ENCODE data around the gene SPRED1. TPM values are rescaled to one million over a fixed set of nuclear protein-coding genes. Genes with fewer than 3 reads are reported as not detected.

Gene SPRED1
- total RNA-seq, 1 donor from 2014 or later = 9.4 TPM

- intact Hi-C loops (cut with DNase I) = no loop called here
- Histone ChIP-seq H3K27me3 (no peaks in the 10 kb centered on the region), H3K9me3 (no peaks in the 10 kb centered on the region), H3K27ac (peak overlapping the region in 1 of 2 donors; percentile 6), H3K36me3 (no peaks in the 10 kb centered on the region), H3K4me3 (no peak overlapping the region), H3K4me1 (peaks cover 0 to 9% of the 10 kb centered on the region in 2 donors)
- TF ChIP-seq, protein P1, sequence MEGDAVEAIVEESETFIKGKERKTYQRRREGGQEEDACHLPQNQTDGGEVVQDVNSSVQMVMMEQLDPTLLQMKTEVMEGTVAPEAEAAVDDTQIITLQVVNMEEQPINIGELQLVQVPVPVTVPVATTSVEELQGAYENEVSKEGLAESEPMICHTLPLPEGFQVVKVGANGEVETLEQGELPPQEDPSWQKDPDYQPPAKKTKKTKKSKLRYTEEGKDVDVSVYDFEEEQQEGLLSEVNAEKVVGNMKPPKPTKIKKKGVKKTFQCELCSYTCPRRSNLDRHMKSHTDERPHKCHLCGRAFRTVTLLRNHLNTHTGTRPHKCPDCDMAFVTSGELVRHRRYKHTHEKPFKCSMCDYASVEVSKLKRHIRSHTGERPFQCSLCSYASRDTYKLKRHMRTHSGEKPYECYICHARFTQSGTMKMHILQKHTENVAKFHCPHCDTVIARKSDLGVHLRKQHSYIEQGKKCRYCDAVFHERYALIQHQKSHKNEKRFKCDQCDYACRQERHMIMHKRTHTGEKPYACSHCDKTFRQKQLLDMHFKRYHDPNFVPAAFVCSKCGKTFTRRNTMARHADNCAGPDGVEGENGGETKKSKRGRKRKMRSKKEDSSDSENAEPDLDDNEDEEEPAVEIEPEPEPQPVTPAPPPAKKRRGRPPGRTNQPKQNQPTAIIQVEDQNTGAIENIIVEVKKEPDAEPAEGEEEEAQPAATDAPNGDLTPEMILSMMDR (IDR thresholded peaks at IDR 0.05) = no peak
- DNase-seq (ENCODE audit: low spot score in 2 of 2) = no peak
Observed at GRCh38 chr15:38316311-38316710, 63.7 kb downstream of the SPRED1 start.

- TF ChIP-seq, protein P1 (IDR thresholded peaks at IDR 0.05) = no peak
- H3K4me1 ChIP-seq = peaks cover 0 to 9% of the 10 kb centered on the region in 2 donors
Observed at GRCh38 chr15:38320181-38320580, 67.5 kb downstream of the SPRED1 start.

DNA sequence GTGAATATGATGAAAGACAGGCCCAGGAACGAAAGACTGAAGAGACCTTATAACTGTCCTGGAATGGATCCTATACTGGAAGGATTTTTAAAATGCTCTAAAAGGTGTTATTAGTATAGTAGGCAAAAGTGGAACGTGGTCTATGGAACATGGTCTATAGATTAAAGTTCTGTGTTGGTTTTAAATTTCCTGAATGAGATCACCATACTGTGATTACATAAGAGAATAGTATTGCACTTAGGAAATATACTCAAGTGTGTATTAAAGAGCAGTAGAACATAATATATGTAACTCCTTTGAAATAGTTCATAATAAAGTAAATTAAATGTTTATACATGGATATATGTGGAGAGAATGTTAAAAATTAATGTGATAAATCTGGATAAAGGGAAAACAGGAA, 68.2 kb downstream of the SPRED1 start:
- TF ChIP-seq, protein P1 (IDR thresholded peaks at IDR 0.05) = no peak
- Histone ChIP-seq H3K4me1 (peaks cover 0 to 7% of the 10 kb centered on the region in 2 donors), H3K4me3 (no peak overlapping the region), H3K27ac (no peak overlapping the region), H3K27me3 (no peaks in the 10 kb centered on the region), H3K36me3 (no peaks in the 10 kb centered on the region), H3K9me3 (no peaks in the 10 kb centered on the region)
- no peak for DNase-seq (ENCODE audit: low spot score in 2 of 2)
- intact Hi-C loops (cut with DNase I) = loop anchor here (5.0 kb wide), 1 partner anchor 69 kb away; the partner anchor contains the start of gene SPRED1

More at GRCh38 chr15:38320181-38320580, 67.5 kb downstream of the SPRED1 start:
- DNase-seq (ENCODE audit: low spot score in 2 of 2) = no peak
- intact Hi-C loops (cut with DNase I) = loop anchor here (5.0 kb wide), 1 partner anchor 68 kb away; the partner anchor contains the start of gene SPRED1
- H3K27me3 ChIP-seq = no peaks in the 10 kb centered on the region
- H3K4me3 ChIP-seq = no peak overlapping the region
- no peak overlapping the region for H3K27ac ChIP-seq
- H3K9me3 ChIP-seq = no peaks in the 10 kb centered on the region
- no peaks in the 10 kb centered on the region for H3K36me3 ChIP-seq

- intact Hi-C loops (cut with DNase I) = loop anchor here (5.0 kb wide), 1 partner anchor 72 kb away; the partner anchor contains the start of gene SPRED1
- TF ChIP-seq, protein P1 (IDR thresholded peaks at IDR 0.05) = no peak
- H3K27ac ChIP-seq = no peak overlapping the region
Observed at GRCh38 chr15:38323895-38324294, 71.3 kb downstream of the SPRED1 start.

GRCh38 chr15:38324939-38325647, 72.5 kb downstream of the SPRED1 start:
- no peak overlapping the region for H3K4me3 ChIP-seq
- H3K27ac ChIP-seq = peak overlapping the region in 1 of 2 donors; percentile 36
- intact Hi-C loops (cut with DNase I) = loop anchor here (5.0 kb wide), 1 partner anchor 73 kb away; the partner anchor contains the start of gene SPRED1
- H3K36me3 ChIP-seq = peaks cover 0 to 9% of the 10 kb centered on the region in 2 donors
- H3K9me3 ChIP-seq = no peaks in the 10 kb centered on the region
- no peak for DNase-seq (ENCODE audit: low spot score in 2 of 2)
- no peaks in the 10 kb centered on the region for H3K4me1 ChIP-seq
- no peaks in the 10 kb centered on the region for H3K27me3 ChIP-seq
- TF ChIP-seq, protein P1 (IDR thresholded peaks at IDR 0.05) = no peak

More at GRCh38 chr15:38323895-38324294, 71.3 kb downstream of the SPRED1 start:
- no peaks in the 10 kb centered on the region for H3K4me1 ChIP-seq
- H3K27me3 ChIP-seq = no peaks in the 10 kb centered on the region
- H3K4me3 ChIP-seq = no peak overlapping the region
- H3K36me3 ChIP-seq = peaks cover 0 to 9% of the 10 kb centered on the region in 2 donors
- DNase-seq (ENCODE audit: low spot score in 2 of 2) = no peak
- no peaks in the 10 kb centered on the region for H3K9me3 ChIP-seq
